Panc1 (cell line): ENCODE measurements around the gene MGAT5. TPM values are rescaled to one million over a fixed set of nuclear protein-coding genes. Genes with fewer than 3 reads are reported as not detected.

ENCODE experiments used
- ATAC-seq: fragments of 200-7000 bp; cut with Tn5 transposase; 2 replicates; pipeline ENCODE4 v1.9.1; 2020; ENCODE audit warnings: mild to moderate bottlenecking, moderate library complexity
- BruUV-seq: library from RNA; stranded (reverse); fragments of 400-500 nt; replicated peaks from 2 replicates; lab custom pipeline; 2021; lab: Mats Ljungman, UMichigan
- CTCF ChIA-PET: fragments of 300-600 bp; sonication (Branson Sonifier 250); formaldehyde crosslinking; loops from one replicate; lab custom pipeline; 2022; ENCODE audit warnings: antibody characterized with exemption; lab: Charles Lee
- POLR2A ChIA-PET: fragments of 300-600 bp; sonication (Branson Sonifier 250); formaldehyde crosslinking; loops from one replicate; lab custom pipeline; 2022; ENCODE audit warnings: antibody characterized with exemption; lab: Charles Lee
- DNase-seq: peaks from one replicate; pipeline ENCODE4 v3.0.0-alpha.2; 2010; ENCODE audit warnings: low read depth, low spot score
- H3K27ac ChIP-seq: 2 replicates; pipeline ENCODE4 v1.5.1; 2011; ENCODE audit warnings: mild to moderate bottlenecking, low read length, inconsistent platforms
- H3K27me3 ChIP-seq: fragments of 200-500 bp; sonication (Bioruptor generic); 2 replicates; pipeline ENCODE4 v1.6.0; 2014; ENCODE audit warnings: low read length, inconsistent platforms; ENCODE audit not compliant: control insufficient read depth, insufficient read depth
- H3K36me3 ChIP-seq: fragments of 200-500 bp; sonication (Bioruptor generic); 2 replicates; pipeline ENCODE4 v1.5.1; 2014; ENCODE audit warnings: inconsistent platforms, mild to moderate bottlenecking, low read length, moderate library complexity; ENCODE audit not compliant: control insufficient read depth, insufficient read depth
- H3K4me1 ChIP-seq: 2 replicates; pipeline ENCODE4 v1.5.1; 2011; ENCODE audit warnings: inconsistent platforms, mild to moderate bottlenecking, low read length, moderate library complexity; ENCODE audit not compliant: control insufficient read depth, insufficient read depth
- H3K4me3 ChIP-seq, 2 experiments: 2 replicates each; pipeline ENCODE4 v1.5.1; 2011 to 2012; ENCODE audit warnings: low read depth in 2 of 2, low read length in 2 of 2, mild to moderate bottlenecking in 2 of 2, inconsistent platforms in 1 of 2, moderate library complexity in 1 of 2
- H3K9me3 ChIP-seq: fragments of 200-500 bp; sonication (Bioruptor generic); 2 replicates; pipeline ENCODE4 v1.5.1; 2014; ENCODE audit warnings: low read depth, mild to moderate bottlenecking, inconsistent platforms, low read length, moderate library complexity; ENCODE audit not compliant: control insufficient read depth, insufficient read depth
- CTCF ChIP-seq: fragments of 450-650 bp; IDR thresholded peaks from 2 replicates; pipeline ENCODE4 v1.5.1; 2017; ENCODE audit warnings: mild to moderate bottlenecking
- POLR2AphosphoS5 ChIP-seq: IDR thresholded peaks from 2 replicates; pipeline ENCODE4 v1.6.1; 2012; ENCODE audit warnings: mild to moderate bottlenecking, low read depth, low read length, moderate library complexity
- REST ChIP-seq, 2 experiments: IDR thresholded peaks; 2 replicates each; pipeline ENCODE4 v1.6.1; 2011 to 2012; ENCODE audit warnings: low read depth in 2 of 2, control low read depth in 1 of 2, low read length in 1 of 2, mild to moderate bottlenecking in 1 of 2, moderate library complexity in 1 of 2; ENCODE audit not compliant: insufficient read depth in 1 of 2
- SIN3A ChIP-seq: IDR thresholded peaks from 2 replicates; pipeline ENCODE4 v1.6.1; 2012; ENCODE audit warnings: low read depth, mild to moderate bottlenecking, low read length, moderate library complexity, borderline replicate concordance; ENCODE audit not compliant: insufficient read depth
- TCF7L2 ChIP-seq: IDR thresholded peaks from 2 replicates; pipeline ENCODE4 v1.6.1; 2011; ENCODE audit warnings: mild to moderate bottlenecking, low read depth, low read length, inconsistent platforms
- in situ Hi-C: cut with HindIII; loops from 2 replicates; pipeline ENCODE4 v1.10.0; 2016; ENCODE audit warnings: low sequenced_read_pairs, low pct_unique_long_range_greater_than_20kb
- intact Hi-C: fragments of 100-400 bp; cut with micrococcal nuclease; formaldehyde crosslinking; loops from one replicate; pipeline ENCODE4 v1.10.0; 2022; ENCODE audit not compliant: unreplicated experiment
- total RNA-seq: library from RNA; stranded (reverse); gene quantifications from one replicate; pipeline ENCODE4 v1.2.1, GENCODE V29; 2021; ENCODE audit not compliant: unreplicated experiment

The MGAT5 gene
- total RNA-seq, 1 experiment from 2014 or later = 22.1 TPM

- CTCF ChIA-PET = no interaction called here
- no peak for DNase-seq
- intact Hi-C loops = no loop called here
- Histone ChIP-seq H3K4me3 (no peak overlapping the region), H3K36me3 (no peaks in the 10 kb centered on the region), H3K4me1 (no peaks in the 10 kb centered on the region), H3K27ac (no peak overlapping the region), H3K27me3 (no peaks in the 10 kb centered on the region), H3K9me3 (no peaks in the 10 kb centered on the region)
- POLR2A ChIA-PET = no interaction called here
- ATAC-seq = no peak
- in situ Hi-C loops = no loop called here
- TF ChIP-seq TCF7L2 (no peak), REST (IDR thresholded peaks at IDR 0.05; ENCODE audit: insufficient read depth in 1 of 2, low read depth in 2 of 2, low read length in 1 of 2) (no peak), SIN3A (no peak), POLR2AphosphoS5 (no peak), CTCF (no peak)
- BruUV-seq = no TSS peak
These were observed 19.5 kb downstream of the MGAT5 start for GRCh38 chr2:134273256-134273983.

GRCh38 chr2:134274121-134274520 is 20.2 kb downstream of the MGAT5 start:
- ChIA-PET POLR2A (no interaction called here), CTCF (no interaction called here)
- no peaks in the 10 kb centered on the region for H3K9me3 ChIP-seq
- ATAC-seq (no peak), DNase-seq (no peak)
- BruUV-seq = no TSS peak
- H3K27ac ChIP-seq = no peak overlapping the region
- H3K4me1 ChIP-seq = no peaks in the 10 kb centered on the region
- no peak overlapping the region for H3K4me3 ChIP-seq
- H3K27me3 ChIP-seq = no peaks in the 10 kb centered on the region
- H3K36me3 ChIP-seq = no peaks in the 10 kb centered on the region
- no peak for TF ChIP-seq SIN3A
- TF ChIP-seq REST (IDR thresholded peaks at IDR 0.05; ENCODE audit: insufficient read depth in 1 of 2, low read depth in 2 of 2, low read length in 1 of 2) = no peak
- TF ChIP-seq CTCF = no peak
- no peak for TF ChIP-seq TCF7L2
- TF ChIP-seq POLR2AphosphoS5 = no peak
- intact Hi-C loops (no loop called here), in situ Hi-C loops (no loop called here)
